Panc1 (cell line): ENCODE results near the gene PADI1.

Experiments
- CTCF ChIP-seq: fragments of 450-650 bp; IDR thresholded peaks from 2 replicates; pipeline ENCODE4 v1.5.1; 2017; ENCODE audit warnings: mild to moderate bottlenecking
- POLR2AphosphoS5 ChIP-seq: IDR thresholded peaks from 2 replicates; pipeline ENCODE4 v1.6.1; 2012; ENCODE audit warnings: mild to moderate bottlenecking, low read depth, low read length, moderate library complexity

- TF ChIP-seq CTCF: no peak
- no peak for TF ChIP-seq POLR2AphosphoS5
Observed at GRCh38 chr1:17211377-17211776, 6.4 kb downstream of the PADI1 start.
